ENCODE data around the gene DENND4C. TPM values are rescaled to one million over a fixed set of nuclear protein-coding genes. Genes with fewer than 3 reads are reported as not detected.
A peak's percentile ranks its signal among the peaks of the same experiment; 100 is the strongest.

DENND4C gene
- total RNA-seq, 1 experiment from 2014 or later: 22.6 TPM

GRCh38 chr9:19188771-19189170 is 41.7 kb upstream of the DENND4C start:
- Mint-ChIP-seq H3K4me1 (peaks cover 21% of the 10 kb centered on the region), H3K27ac (no peak overlapping the region), H3K4me3 (no peak overlapping the region), H3K36me3 (no peaks in the 10 kb centered on the region), H3K9me3 (no peaks in the 10 kb centered on the region), H3K27me3 (ENCODE audit: low read depth) (no peaks in the 10 kb centered on the region)
- TF ChIP-seq IRF2 (CRISPR knock-in tag; IDR thresholded peaks at IDR 0.05; ENCODE audit: borderline replicate concordance, low read depth) (no peak), ZSCAN18 (CRISPR knock-in tag; IDR thresholded peaks at IDR 0.05) (no peak), ZNF512 (CRISPR knock-in tag; IDR thresholded peaks at IDR 0.05; ENCODE audit: borderline replicate concordance) (no peak), E2F1 (CRISPR knock-in tag; IDR thresholded peaks at IDR 0.05) (no peak), USF1 (CRISPR knock-in tag; IDR thresholded peaks at IDR 0.05) (no peak), FOXK1 (CRISPR knock-in tag; IDR thresholded peaks at IDR 0.05) (no peak), PREB (CRISPR knock-in tag; IDR thresholded peaks at IDR 0.05; ENCODE audit: borderline replicate concordance) (no peak), NFYB (CRISPR knock-in tag; conservative IDR thresholded peaks at IDR 0.05; ENCODE audit: low read depth) (no peak), EMX1 (CRISPR knock-in tag; IDR thresholded peaks at IDR 0.05) (no peak), MYBL2 (CRISPR knock-in tag; IDR thresholded peaks at IDR 0.05) (no peak), NFATC4 (CRISPR knock-in tag; IDR thresholded peaks at IDR 0.05) (no peak), TP53 (CRISPR knock-in tag; IDR thresholded peaks at IDR 0.05) (no peak), PRDM15 (CRISPR knock-in tag; IDR thresholded peaks at IDR 0.05) (no peak), ELF4 (CRISPR knock-in tag; IDR thresholded peaks at IDR 0.05; ENCODE audit: low read depth) (no peak), USF2 (CRISPR knock-in tag; IDR thresholded peaks at IDR 0.05) (no peak), NR3C1 (CRISPR knock-in tag; conservative IDR thresholded peaks at IDR 0.05; ENCODE audit: low read depth) (no peak)
- ChIA-PET CTCF (interaction anchor here (0.6 to 1.2 kb wide), 3 partner anchors 15 to 276 kb away, joined by 3 to 7 read pairs (median 5); no protein-coding TSS in a partner anchor), POLR2A (no interaction called here)
- DNase-seq (ENCODE audit: low spot score) (no peak), ATAC-seq (peak; percentile 30; the same call in 1 of the 2 replicates)

Data from WTC11 (cell line).